ENCODE measurements around the gene HMGN1.

HMGN1 gene

DNA sequence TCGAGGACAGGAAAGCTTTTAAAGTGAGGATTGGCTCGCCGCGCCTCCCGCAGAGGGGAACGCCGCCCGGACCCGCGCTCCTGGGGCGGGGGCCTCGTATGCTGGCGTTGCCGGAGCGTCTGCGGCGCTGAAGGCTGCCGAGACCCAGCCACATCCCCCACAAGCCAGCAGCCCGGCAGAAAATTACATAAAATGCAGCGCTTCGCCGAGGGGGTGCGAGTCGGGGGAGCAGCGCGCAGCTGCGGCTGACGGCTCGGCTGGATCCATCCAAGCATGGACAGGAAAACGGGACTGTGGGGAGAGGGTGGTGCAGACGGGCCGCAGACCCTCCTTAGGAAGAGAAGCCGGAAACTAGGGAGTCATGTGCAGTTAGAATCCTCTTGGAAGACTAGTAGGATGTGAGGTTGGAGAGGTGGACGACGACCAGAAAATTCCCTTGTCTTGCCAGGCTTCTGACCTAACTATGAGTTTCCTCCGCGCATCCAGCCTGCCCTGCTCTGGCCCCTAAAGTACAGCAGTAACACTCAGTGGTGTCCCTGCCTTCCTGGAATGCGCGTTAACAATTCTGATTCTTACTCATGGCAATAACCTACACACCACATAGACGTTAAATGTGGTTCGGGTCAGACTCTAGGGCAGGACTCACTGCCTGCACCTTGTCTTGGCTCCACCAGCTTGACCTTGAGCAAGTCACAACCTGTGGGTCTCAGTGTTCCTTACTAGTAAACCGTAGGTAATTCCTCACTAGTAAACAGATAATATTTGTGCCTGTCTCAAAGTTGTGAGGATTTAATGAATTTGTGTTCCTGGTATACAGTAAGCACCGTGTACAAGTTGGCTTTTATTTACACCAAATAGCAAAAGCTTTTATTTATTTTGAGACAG lies 34.5 kb downstream of the HMGN1 start:
- DNase-seq (ENCODE audit: low read depth), result no peak
- TF ChIP-seq, protein P1, sequence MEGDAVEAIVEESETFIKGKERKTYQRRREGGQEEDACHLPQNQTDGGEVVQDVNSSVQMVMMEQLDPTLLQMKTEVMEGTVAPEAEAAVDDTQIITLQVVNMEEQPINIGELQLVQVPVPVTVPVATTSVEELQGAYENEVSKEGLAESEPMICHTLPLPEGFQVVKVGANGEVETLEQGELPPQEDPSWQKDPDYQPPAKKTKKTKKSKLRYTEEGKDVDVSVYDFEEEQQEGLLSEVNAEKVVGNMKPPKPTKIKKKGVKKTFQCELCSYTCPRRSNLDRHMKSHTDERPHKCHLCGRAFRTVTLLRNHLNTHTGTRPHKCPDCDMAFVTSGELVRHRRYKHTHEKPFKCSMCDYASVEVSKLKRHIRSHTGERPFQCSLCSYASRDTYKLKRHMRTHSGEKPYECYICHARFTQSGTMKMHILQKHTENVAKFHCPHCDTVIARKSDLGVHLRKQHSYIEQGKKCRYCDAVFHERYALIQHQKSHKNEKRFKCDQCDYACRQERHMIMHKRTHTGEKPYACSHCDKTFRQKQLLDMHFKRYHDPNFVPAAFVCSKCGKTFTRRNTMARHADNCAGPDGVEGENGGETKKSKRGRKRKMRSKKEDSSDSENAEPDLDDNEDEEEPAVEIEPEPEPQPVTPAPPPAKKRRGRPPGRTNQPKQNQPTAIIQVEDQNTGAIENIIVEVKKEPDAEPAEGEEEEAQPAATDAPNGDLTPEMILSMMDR (conservative IDR thresholded peaks at IDR 0.05; ENCODE audit: low read depth, low read length), result no peak
- H3K4me3 ChIP-seq (ENCODE audit: low read length), result peak overlapping the region; percentile 70

DNA sequence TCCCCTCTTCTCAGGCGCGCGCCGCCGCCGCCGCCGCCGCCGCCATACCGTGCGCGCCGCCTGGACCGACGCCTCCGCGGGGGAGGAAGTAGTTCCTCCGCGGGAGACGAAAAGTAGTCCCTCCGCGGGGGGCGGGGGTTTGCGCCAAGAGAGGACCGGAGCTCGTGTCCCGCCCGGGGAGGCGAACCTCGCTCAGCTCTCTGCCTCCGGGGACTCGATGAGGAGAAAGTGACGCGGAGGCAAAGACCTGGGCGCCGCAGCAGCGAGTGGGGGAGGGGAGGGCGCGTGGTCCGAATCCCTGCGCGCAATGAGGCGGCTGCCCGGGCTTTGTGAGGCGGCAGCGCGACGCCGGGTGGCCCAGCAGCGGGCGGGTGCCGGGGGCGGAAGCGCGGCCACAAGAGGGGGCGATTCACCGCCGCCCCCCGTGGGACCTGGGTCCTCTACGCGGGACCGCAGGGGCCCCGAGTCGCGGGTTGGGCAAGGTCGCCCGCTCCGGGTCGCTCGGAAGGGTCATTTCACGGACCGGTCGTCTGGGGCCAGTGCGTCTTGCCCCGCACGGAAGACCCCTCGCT lies 35.2 kb downstream of the HMGN1 start, which contains the start of gene BRWD1:
Gene BRWD1, minus strand, starts transcription at position 62 of the 572 bp plus-strand sequence. CDS start 141 bp downstream, outside the sequence.
- peak within 1 kb of the TSS; percentile 70 for H3K4me3 ChIP-seq (ENCODE audit: low read length)
- TF ChIP-seq, protein P1 (conservative IDR thresholded peaks at IDR 0.05; ENCODE audit: low read depth, low read length), result no peak
- DNase-seq (ENCODE audit: low read depth), result peak; percentile 46

DNA sequence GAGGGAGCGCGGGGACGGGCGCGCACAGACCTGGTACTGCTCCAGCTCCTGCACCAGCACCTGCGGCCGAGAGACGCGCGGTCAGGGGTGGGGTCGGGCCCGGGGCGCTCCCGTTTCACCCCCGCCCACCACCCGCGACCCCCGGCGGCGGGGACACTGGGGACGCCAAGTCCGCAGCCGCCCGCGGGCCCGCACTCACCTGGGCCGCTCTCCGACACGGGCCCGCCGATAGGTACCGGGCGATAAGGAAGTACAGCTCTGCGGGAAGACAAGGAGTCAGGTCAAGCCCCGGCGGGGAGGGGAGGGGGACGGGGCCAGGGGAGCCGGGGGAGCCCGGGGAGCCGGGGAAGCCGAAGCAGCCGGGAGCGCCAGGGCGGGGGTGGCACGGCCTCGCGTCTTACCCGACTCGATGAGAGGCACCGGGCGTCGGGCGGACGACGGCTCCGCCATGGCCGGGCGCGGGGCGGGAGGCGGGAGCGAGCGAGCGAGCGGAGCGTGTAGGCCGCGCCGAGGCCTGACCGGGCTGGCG lies 35.8 kb downstream of the HMGN1 start:
- TF ChIP-seq, protein P1 (conservative IDR thresholded peaks at IDR 0.05; ENCODE audit: low read depth, low read length), result no peak
- peak overlapping the region; percentile 70 for H3K4me3 ChIP-seq (ENCODE audit: low read length)
- DNase-seq (ENCODE audit: low read depth), result no peak

DNA sequence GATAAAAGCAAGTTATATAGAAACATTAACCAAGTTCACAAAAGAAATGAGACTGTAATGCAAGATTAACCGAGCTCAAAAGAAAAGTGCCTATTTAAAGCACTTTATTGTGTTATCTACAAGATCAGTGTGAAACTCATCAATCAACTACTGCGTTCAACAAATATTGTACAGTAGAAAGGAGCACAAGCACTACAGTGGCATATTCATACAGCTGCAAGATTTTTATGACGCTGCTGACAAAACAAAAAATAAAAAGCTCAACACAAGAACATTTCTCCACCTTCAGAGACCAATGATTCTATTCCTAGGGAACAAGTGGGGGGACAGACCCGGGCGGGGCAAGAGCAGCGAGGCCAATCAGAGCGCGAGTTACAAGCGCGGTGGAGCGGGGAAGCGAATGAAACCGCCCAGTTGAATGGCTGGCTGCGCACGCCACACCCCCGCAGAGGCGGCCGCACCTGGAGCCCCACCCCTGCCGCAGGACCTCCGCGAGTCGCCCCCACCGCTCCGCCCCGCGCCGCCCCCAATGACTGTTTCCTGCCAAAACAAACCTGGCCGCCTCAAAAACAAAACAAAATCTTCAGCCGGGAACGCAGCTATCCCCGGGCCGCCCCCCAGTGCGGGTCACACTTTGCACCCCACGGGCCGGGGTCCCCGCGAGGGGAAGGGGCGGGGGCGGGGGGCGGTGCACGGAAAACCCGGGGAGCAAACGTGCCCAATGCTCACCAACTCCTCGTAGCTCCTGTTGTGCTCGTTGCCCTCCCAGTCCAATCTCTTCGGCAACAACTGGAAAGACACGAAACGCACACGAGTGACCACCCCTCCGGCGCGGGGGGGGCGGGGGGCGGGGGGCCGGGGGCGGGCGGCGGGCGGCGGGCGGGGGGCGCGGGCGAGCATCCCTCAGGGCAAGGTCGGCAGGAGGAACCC lies 36.5 kb downstream of the HMGN1 start:
- H3K4me3 ChIP-seq (ENCODE audit: low read length), result peak overlapping the region; percentile 70
- peak; percentile 70 for DNase-seq (ENCODE audit: low read depth)
- TF ChIP-seq, protein P1 (conservative IDR thresholded peaks at IDR 0.05; ENCODE audit: low read depth, low read length), result no peak

DNA sequence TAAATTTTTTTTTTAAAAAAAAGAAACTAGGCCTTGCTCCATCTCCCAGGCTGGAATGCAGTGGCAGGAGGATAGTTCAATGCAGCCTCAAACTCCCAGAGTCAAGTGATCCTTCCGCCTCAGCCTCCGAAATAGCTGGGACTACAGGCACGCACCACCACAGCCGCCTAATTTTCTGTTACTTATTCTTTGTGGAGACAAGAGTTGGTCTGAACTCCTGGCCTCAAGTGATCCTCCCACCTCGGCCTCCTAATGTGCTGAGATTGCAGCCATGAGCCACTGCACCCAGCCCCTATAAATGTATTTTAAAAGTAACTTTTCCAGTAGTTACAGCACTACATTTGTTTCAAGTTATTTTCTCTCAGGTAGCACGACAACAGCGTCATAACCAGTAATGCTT lies 37.7 kb downstream of the HMGN1 start:
- TF ChIP-seq, protein P1 (conservative IDR thresholded peaks at IDR 0.05; ENCODE audit: low read depth, low read length), result no peak
- no peak overlapping the region for H3K4me3 ChIP-seq (ENCODE audit: low read length)
- no peak for DNase-seq (ENCODE audit: low read depth)

DNA sequence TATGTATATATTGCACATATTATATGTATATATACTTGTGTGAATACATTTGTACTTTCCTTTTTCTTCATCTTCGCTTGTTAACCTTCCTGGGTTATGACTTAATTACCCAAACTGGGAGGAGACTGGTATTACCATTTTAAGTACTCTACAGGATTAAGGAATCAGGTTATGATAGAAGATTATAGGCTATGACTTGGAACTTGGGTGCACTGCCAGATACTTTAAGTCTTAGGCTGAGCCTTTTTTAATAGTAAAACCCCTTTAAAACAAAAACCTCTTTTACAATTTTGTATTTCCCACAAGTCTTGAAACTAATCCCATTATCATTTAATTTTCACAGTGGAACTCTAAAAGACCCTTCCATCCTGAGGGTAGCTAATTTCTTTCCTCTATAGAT lies 41.4 kb downstream of the HMGN1 start:
- TF ChIP-seq, protein P1 (conservative IDR thresholded peaks at IDR 0.05; ENCODE audit: low read depth, low read length), result no peak
- DNase-seq (ENCODE audit: low read depth), result peak; percentile 69
- H3K4me3 ChIP-seq (ENCODE audit: low read length), result no peak overlapping the region
